Left ventricle myocardium inferior (tissue), 1 donor: ENCODE measurements around the gene TMEM242. TPM values are rescaled to one million over a fixed set of nuclear protein-coding genes. Genes with fewer than 3 reads are reported as not detected.

ENCODE experiments used
- DNase-seq: peaks from one replicate; pipeline ENCODE4 v3.0.0-alpha.2; 2020
- H3K27ac ChIP-seq: fragments of 200-600 bp; replicated peaks from 2 replicates; pipeline ENCODE4 v1.8.0; 2021
- H3K27me3 ChIP-seq: fragments of 200-600 bp; 2 replicates; pipeline ENCODE4 v1.8.0; 2021; ENCODE audit warnings: low read depth
- H3K36me3 ChIP-seq: fragments of 200-600 bp; 2 replicates; pipeline ENCODE4 v1.8.0; 2021
- H3K4me1 ChIP-seq: fragments of 200-600 bp; 2 replicates; pipeline ENCODE4 v1.8.0; 2021
- H3K4me3 ChIP-seq: fragments of 200-600 bp; 2 replicates; pipeline ENCODE4 v1.8.0; 2021; ENCODE audit warnings: mild to moderate bottlenecking, moderate library complexity
- H3K9me3 ChIP-seq: fragments of 200-600 bp; replicated peaks from 2 replicates; pipeline ENCODE4 v1.8.0; 2021
- intact Hi-C: fragments of 100-400 bp; cut with micrococcal nuclease; formaldehyde crosslinking; loops from one replicate; pipeline ENCODE4 v1.11.0; 2022
- total RNA-seq: library from RNA; stranded (reverse); fragmentation: NEBNext Ultra II Directional; extraction: Animal tissue kit (Norgen Biotek cat#: 25700); gene quantifications from one replicate; pipeline ENCODE4 v1.2.1, GENCODE V29; 2021
- TF ChIP-seq, protein P1 (sequence below): fragments of 200-600 bp; IDR thresholded peaks from 2 replicates; pipeline ENCODE4 v1.8.0; 2021; ENCODE audit warnings: antibody characterized with exemption, mild to moderate bottlenecking, borderline replicate concordance
- donor health status: DM: no; HTN: yes; CAD: no; lungs with severe emphysema.

Gene TMEM242
- total RNA-seq, 1 donor from 2014 or later: 19.8 TPM

DNA sequence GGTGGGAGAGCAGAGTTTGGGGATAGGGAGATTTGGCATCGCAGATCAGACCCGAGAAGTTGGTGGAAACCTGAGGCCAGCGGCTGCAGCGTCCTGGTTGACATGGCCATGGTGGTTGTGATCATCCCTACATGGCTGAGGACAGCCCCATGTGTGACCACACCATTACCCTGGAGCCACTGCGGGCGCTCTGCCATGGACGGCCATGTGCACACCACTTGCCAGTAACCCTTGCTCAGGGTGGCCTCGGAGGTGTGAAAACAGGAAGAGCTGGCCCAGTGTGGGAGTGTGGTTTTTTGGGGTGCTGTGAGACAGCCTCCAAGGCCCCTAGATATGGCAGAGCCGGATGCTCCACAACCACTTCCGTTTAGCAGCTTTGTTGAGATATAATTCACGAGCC, 64.4 kb downstream of the TMEM242 start:
- TF ChIP-seq, protein P1, sequence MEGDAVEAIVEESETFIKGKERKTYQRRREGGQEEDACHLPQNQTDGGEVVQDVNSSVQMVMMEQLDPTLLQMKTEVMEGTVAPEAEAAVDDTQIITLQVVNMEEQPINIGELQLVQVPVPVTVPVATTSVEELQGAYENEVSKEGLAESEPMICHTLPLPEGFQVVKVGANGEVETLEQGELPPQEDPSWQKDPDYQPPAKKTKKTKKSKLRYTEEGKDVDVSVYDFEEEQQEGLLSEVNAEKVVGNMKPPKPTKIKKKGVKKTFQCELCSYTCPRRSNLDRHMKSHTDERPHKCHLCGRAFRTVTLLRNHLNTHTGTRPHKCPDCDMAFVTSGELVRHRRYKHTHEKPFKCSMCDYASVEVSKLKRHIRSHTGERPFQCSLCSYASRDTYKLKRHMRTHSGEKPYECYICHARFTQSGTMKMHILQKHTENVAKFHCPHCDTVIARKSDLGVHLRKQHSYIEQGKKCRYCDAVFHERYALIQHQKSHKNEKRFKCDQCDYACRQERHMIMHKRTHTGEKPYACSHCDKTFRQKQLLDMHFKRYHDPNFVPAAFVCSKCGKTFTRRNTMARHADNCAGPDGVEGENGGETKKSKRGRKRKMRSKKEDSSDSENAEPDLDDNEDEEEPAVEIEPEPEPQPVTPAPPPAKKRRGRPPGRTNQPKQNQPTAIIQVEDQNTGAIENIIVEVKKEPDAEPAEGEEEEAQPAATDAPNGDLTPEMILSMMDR: no peak
- Histone ChIP-seq H3K36me3 (no peaks in the 10 kb centered on the region), H3K27me3 (no peaks in the 10 kb centered on the region), H3K4me3 (no peak overlapping the region), H3K27ac (no peak overlapping the region), H3K4me1 (peaks cover 15% of the 10 kb centered on the region), H3K9me3 (no peaks in the 10 kb centered on the region)
- DNase-seq: no peak
- intact Hi-C loops: no loop called here

DNA sequence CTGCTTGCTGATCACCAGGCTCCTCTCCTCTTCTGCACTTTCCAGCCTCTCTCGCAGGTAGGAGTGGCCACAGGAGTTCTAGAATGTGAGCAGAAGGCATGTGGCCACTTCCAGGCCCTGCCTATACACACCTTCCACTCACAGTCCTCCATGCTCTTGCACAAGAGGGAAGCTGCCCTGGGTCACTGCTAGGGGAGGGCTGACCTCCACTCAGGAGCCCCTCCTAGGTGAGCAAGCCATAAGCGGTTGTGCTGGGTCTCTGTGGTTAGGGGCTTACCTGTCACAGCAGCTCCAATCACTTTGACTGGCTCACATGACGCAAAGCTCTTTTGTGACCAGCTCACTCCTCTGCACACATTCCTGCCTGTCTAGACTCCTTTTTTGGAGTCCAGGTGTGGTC, 68.2 kb downstream of the TMEM242 start:
- TF ChIP-seq, protein P1: no peak
- no peak overlapping the region for H3K4me3 ChIP-seq
- no peak for DNase-seq
- intact Hi-C loops: no loop called here
- peaks cover 8% of the 10 kb centered on the region for H3K4me1 ChIP-seq
- no peaks in the 10 kb centered on the region for H3K36me3 ChIP-seq
- H3K9me3 ChIP-seq: no peaks in the 10 kb centered on the region
- H3K27me3 ChIP-seq: no peaks in the 10 kb centered on the region
- H3K27ac ChIP-seq: no peak overlapping the region

DNA sequence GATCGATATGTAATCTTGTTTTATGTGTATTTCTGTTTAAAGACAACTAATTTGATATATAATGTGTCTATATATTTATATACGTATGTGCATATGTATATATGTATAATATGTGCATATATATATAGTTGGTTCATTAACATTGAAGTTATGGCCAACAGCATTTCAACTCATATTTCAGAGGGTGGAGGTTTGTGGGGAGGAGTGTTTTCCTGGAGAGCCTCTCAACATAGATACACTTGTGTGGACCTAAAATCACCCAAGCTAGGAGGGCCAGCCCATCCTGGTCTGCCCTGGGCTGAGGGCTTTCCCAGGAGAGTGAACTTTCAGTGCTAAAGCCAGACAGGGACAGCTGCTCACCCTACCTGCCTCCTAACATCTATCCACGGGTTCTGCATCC, 68.8 kb downstream of the TMEM242 start:
- Histone ChIP-seq H3K4me3 (no peak overlapping the region), H3K27me3 (no peaks in the 10 kb centered on the region), H3K27ac (no peak overlapping the region), H3K9me3 (no peaks in the 10 kb centered on the region), H3K36me3 (no peaks in the 10 kb centered on the region), H3K4me1 (peaks cover 8% of the 10 kb centered on the region)
- TF ChIP-seq, protein P1: no peak
- intact Hi-C loops: no loop called here
- DNase-seq: no peak

DNA sequence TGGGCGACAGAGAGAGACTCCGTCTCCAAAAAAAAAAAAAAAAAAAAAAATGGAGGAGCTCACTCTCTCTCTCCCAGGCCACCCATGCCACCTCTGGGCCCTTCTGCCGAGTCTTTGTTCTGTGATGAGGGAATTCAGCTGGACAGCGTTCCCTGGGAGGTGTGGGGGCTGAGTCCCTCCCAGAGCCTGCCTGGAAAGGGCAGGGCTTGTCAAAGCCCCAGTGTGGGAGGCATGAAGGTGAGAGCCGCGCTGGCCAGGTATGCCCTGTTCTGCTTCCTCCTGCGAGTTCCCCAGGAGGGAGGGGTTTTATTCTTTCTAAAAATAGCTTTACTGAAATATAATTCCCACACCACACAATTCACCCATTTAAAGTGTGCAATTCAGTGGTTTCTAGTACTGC, 69.6 kb downstream of the TMEM242 start:
- H3K27ac ChIP-seq: no peak overlapping the region

DNA sequence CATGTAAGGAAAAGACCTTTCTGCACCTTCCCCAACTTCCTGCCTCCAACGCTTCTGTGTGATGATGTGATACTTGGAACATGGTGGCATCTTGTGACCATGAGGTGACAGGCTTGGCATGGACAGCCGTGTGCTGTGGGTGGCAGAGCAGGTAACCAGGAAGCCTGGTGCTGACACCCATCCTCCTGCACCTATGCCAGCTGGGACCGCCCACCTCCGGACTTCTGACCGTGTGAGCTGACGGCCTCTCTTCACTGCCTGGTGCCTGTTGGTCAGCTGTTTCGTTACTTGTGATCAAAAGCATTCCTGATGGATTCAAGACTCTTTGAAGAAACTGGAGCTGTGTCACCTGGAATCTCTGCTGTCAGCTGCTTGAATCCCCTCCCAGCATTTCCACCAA, 70.3 kb downstream of the TMEM242 start:
- Histone ChIP-seq H3K4me3 (no peak overlapping the region), H3K27ac (no peak overlapping the region), H3K36me3 (no peaks in the 10 kb centered on the region), H3K9me3 (peaks cover 11% of the 10 kb centered on the region), H3K4me1 (peaks cover 8% of the 10 kb centered on the region), H3K27me3 (no peaks in the 10 kb centered on the region)
- TF ChIP-seq, protein P1: no peak
- DNase-seq: peak; percentile 42
- intact Hi-C loops: no loop called here

More for the DNA sequence above, 69.6 kb downstream of the TMEM242 start:
- intact Hi-C loops: no loop called here
- no peak for DNase-seq
- Histone ChIP-seq H3K36me3 (no peaks in the 10 kb centered on the region), H3K27me3 (no peaks in the 10 kb centered on the region), H3K4me3 (no peak overlapping the region), H3K4me1 (peaks cover 8% of the 10 kb centered on the region), H3K9me3 (peaks cover 4% of the 10 kb centered on the region)
- TF ChIP-seq, protein P1: no peak
